ENCODE data around the gene WBP1L. TPM values are rescaled to one million over a fixed set of nuclear protein-coding genes. Genes with fewer than 3 reads are reported as not detected.

Gene WBP1L
- total and polyA plus RNA-seq, 2 of the 13 experiments (the other 11 are each of a cell fraction or from before 2014, with no cell fraction given), result 8.3 to 12.3 TPM

- TF ChIP-seq ZNF282 (IDR thresholded peaks at IDR 0.05; ENCODE audit: partially characterized antibody), result no peak
- TF ChIP-seq, protein P1, sequence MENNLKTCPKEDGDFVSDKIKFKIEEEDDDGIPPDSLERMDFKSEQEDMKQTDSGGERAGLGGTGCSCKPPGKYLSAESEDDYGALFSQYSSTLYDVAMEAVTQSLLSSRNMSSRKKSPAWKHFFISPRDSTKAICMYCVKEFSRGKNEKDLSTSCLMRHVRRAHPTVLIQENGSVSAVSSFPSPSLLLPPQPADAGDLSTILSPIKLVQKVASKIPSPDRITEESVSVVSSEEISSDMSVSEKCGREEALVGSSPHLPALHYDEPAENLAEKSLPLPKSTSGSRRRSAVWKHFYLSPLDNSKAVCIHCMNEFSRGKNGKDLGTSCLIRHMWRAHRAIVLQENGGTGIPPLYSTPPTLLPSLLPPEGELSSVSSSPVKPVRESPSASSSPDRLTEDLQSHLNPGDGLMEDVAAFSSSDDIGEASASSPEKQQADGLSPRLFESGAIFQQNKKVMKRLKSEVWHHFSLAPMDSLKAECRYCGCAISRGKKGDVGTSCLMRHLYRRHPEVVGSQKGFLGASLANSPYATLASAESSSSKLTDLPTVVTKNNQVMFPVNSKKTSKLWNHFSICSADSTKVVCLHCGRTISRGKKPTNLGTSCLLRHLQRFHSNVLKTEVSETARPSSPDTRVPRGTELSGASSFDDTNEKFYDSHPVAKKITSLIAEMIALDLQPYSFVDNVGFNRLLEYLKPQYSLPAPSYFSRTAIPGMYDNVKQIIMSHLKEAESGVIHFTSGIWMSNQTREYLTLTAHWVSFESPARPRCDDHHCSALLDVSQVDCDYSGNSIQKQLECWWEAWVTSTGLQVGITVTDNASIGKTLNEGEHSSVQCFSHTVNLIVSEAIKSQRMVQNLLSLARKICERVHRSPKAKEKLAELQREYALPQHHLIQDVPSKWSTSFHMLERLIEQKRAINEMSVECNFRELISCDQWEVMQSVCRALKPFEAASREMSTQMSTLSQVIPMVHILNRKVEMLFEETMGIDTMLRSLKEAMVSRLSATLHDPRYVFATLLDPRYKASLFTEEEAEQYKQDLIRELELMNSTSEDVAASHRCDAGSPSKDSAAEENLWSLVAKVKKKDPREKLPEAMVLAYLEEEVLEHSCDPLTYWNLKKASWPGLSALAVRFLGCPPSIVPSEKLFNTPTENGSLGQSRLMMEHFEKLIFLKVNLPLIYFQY (CRISPR knock-in tag; IDR thresholded peaks at IDR 0.05; ENCODE audit: borderline replicate concordance), result no peak
Measured at GRCh38 chr10:102732661-102733060, 11.1 kb upstream of the WBP1L start (continued).

DNA sequence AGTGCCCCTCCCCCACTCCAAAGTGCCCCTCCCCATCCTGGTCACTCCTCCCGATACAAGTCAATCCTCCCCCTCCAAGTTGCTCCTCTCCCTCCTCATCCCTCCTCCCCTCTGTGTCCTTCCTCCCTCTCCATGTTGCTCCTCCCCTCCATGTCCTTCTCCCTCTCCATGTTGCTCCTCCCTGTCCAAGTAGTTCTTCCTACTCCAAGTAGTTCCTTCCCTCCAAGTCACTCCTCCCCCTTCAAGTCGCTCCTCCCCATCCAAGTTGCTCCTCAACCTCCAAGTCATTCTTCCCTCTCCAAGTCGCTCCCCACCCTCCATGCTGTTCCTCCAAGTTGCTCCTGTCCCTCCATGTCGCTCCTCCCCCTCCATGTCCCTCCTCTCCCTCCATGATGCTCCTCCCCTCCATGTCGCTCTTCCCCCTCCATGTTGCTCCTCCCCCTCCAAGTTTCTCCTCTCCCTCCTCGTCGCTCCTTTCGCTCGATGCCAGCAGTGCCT, 8.6 kb upstream of the WBP1L start:
- Histone ChIP-seq H3K9me3 (ENCODE audit: low read length) (no peaks in the 10 kb centered on the region), H2AFZ (ENCODE audit: low read length) (no peak overlapping the region), H3K79me2 (ENCODE audit: insufficient read depth, low read length) (no peaks in the 10 kb centered on the region), H4K20me1 (ENCODE audit: insufficient read depth, low read length) (no peaks in the 10 kb centered on the region), H3K4me3 (replicated peaks in 1 of 3; ENCODE audit: insufficient read depth in 1 of 3, low read depth in 2 of 3, low read length in 3 of 3) (no peak overlapping the region), H3K27me3 (ENCODE audit: control insufficient read depth in 1 of 2, insufficient read depth in 2 of 2, low read length in 2 of 2) (no peaks in the 10 kb centered on the region), H3K9ac (ENCODE audit: insufficient read depth, low read depth, low read length) (no peak overlapping the region), H3K4me2 (ENCODE audit: low read depth, low read length) (no peak overlapping the region), H3K27ac (ENCODE audit: extremely low read length, insufficient read depth, low read length) (no peak overlapping the region), H3K36me3 (replicated peaks in 1 of 2; ENCODE audit: control insufficient read depth in 1 of 2, insufficient read depth in 2 of 2, low read length in 2 of 2) (peaks cover 15 to 36% of the 10 kb centered on the region in 2 experiments), H3K4me1 (ENCODE audit: insufficient read depth, low read length) (no peaks in the 10 kb centered on the region)
- in situ Hi-C loops (cut with HindIII; ENCODE audit: extremely low pct_ligation_motif_present, low pct_unique_long_range_greater_than_20kb), result loop anchor here (25.0 kb wide), 1 partner anchor 327 kb away; no protein-coding TSS in a partner anchor
- FAIRE-seq (no peak), ATAC-seq (no peak), DNase-seq (ENCODE audit: low spot score) (no peak)
- no peak for TF ChIP-seq ZNF782 (CRISPR knock-in tag; IDR thresholded peaks at IDR 0.05; ENCODE audit: borderline replicate concordance)
- TF ChIP-seq ZNF263 (CRISPR knock-in tag; IDR thresholded peaks at IDR 0.05), result peak; percentile 76
- intact Hi-C loops (cut with micrococcal nuclease; ENCODE audit: unreplicated experiment), result no loop called here
- ChIA-PET CTCF (ENCODE audit: low intra/inter-chr PET ratio, low total read pairs) (no interaction called here), POLR2A (no interaction called here)
- BruUV-seq (replicated peaks), result no TSS peak
- 95% methylated on average over 9 of the region's 9 CpGs for WGBS (ENCODE audit: low lambda C conversion rate)
